CD8-positive, alpha-beta memory T cell (primary cell): ENCODE measurements around the gene KCNJ12. TPM values are rescaled to one million over a fixed set of nuclear protein-coding genes. Genes with fewer than 3 reads are reported as not detected.
"Not testable (repeated sequence)": the region's sequence is repeated elsewhere in the genome, so short reads cannot be mapped to it uniquely, and the experiment has no call there.

Source experiments
- CTCF ChIA-PET: fragments of 350-600 bp; sonication (Branson Sonifier 250); formaldehyde crosslinking; loops from one replicate; lab custom pipeline; 2021; ENCODE audit warnings: antibody characterized with exemption; lab: Charles Lee
- POLR2A ChIA-PET: fragments of 350-600 bp; sonication (Branson Sonifier 250); formaldehyde crosslinking; loops from one replicate; lab custom pipeline; 2021; ENCODE audit warnings: antibody characterized with exemption; lab: Charles Lee
- DNase-seq, 5 donors: peaks; one replicate each; pipeline versions ENCODE4 v3.0.0 to v3.0.0-alpha.2; 2020 to 2022; ENCODE audit warnings: mixed read lengths in 1 of 5
- H3K27ac ChIP-seq: one replicate; pipeline ENCODE4 v1.7.0; 2013; ENCODE audit warnings: low read depth, mild to moderate bottlenecking, low read length, moderate library complexity
- H3K27me3 ChIP-seq: 2 replicates; pipeline ENCODE4 v1.7.0; 2013; ENCODE audit warnings: low read length, mild to moderate bottlenecking; ENCODE audit not compliant: insufficient read depth, poor library complexity, severe bottlenecking
- H3K36me3 ChIP-seq: 2 replicates; pipeline ENCODE4 v1.7.0; 2013; ENCODE audit warnings: mild to moderate bottlenecking, low read length, moderate library complexity; ENCODE audit not compliant: insufficient read depth
- H3K4me1 ChIP-seq: 2 replicates; pipeline ENCODE4 v1.7.0; 2013; ENCODE audit warnings: mild to moderate bottlenecking, low read length, moderate library complexity; ENCODE audit not compliant: insufficient read depth
- H3K4me3 ChIP-seq: 2 replicates; pipeline ENCODE4 v1.7.0; 2013; ENCODE audit warnings: mild to moderate bottlenecking, low read length
- H3K9me3 ChIP-seq: 2 replicates; pipeline ENCODE4 v1.7.0; 2013; ENCODE audit warnings: mild to moderate bottlenecking, low read length
- H3K27ac Mint-ChIP-seq, 8 donors: one replicate each; pipeline ENCODE4 v1.8.0; 2020 to 2021; ENCODE audit warnings: mixed read lengths in 8 of 8, mild to moderate bottlenecking in 6 of 8, inconsistent platforms in 3 of 8, moderate library complexity in 3 of 8
- H3K27me3 Mint-ChIP-seq, 2 donors: one replicate each; pipeline ENCODE4 v1.8.0; 2020 to 2021; ENCODE audit warnings: mixed read lengths in 2 of 2, mild to moderate bottlenecking in 1 of 2, moderate library complexity in 1 of 2
- H3K36me3 Mint-ChIP-seq, 3 donors: one replicate each; pipeline ENCODE4 v1.8.0; 2020 to 2021; ENCODE audit warnings: mixed read lengths in 3 of 3, inconsistent platforms in 1 of 3, mild to moderate bottlenecking in 1 of 3
- H3K4me1 Mint-ChIP-seq, 3 donors: one replicate each; pipeline ENCODE4 v1.8.0; 2020 to 2021; ENCODE audit warnings: mixed read lengths in 3 of 3, inconsistent platforms in 1 of 3, mild to moderate bottlenecking in 1 of 3
- H3K4me3 Mint-ChIP-seq, 7 donors: one replicate each; pipeline ENCODE4 v1.8.0; 2020 to 2021; ENCODE audit warnings: mixed read lengths in 7 of 7, mild to moderate bottlenecking in 6 of 7, moderate library complexity in 4 of 7, inconsistent platforms in 2 of 7
- H3K9me3 Mint-ChIP-seq, 5 donors: one replicate each; pipeline ENCODE4 v1.8.0; 2020 to 2022; ENCODE audit warnings: mixed read lengths in 5 of 5, mild to moderate bottlenecking in 3 of 5, moderate library complexity in 2 of 5, inconsistent platforms in 1 of 5
- polyA plus RNA-seq: library from polyadenylated mRNA; unstranded; fragments of 300-500 nt; fragmentation: Illumina TruSeq; gene quantifications from one replicate; pipeline ENCODE4 v1.2.3, GENCODE V29; 2021
- total RNA-seq, 2 experiments: library from RNA; stranded (reverse); gene quantifications; one replicate each; pipeline ENCODE4 v1.2.3, GENCODE V29; 2021

Gene KCNJ12
- total and polyA plus RNA-seq, 3 experiments from 2014 or later = not detected

GRCh38 chr17:21419299-21420239 lies 43.4 kb downstream of the KCNJ12 start:
- Mint-ChIP-seq H3K9me3 (peaks cover 0 to 1% (median 0%) of the 10 kb centered on the region in 5 donors), H3K4me3 (peak overlapping the region; percentile 52 to 70 (median 60)), H3K36me3 (no peaks in the 10 kb centered on the region), H3K27ac (peak overlapping the region in 7 of 8 donors; percentile 29 to 93 (median 68)), H3K4me1 (peaks cover 6 to 11% (median 11%) of the 10 kb centered on the region in 3 donors), H3K27me3 (peaks cover 6 to 12% of the 10 kb centered on the region in 2 donors)
- ChIA-PET CTCF (no interaction called here), POLR2A (no interaction called here)
- Histone ChIP-seq H3K27ac (no peak overlapping the region), H3K4me1 (peaks cover 18% of the 10 kb centered on the region), H3K27me3 (no peaks in the 10 kb centered on the region), H3K4me3 (peak overlapping the region; percentile 35), H3K36me3 (no peaks in the 10 kb centered on the region), H3K9me3 (no peaks in the 10 kb centered on the region)
- peak in 2 of 5 donors; percentile 43 to 88 for DNase-seq

DNA sequence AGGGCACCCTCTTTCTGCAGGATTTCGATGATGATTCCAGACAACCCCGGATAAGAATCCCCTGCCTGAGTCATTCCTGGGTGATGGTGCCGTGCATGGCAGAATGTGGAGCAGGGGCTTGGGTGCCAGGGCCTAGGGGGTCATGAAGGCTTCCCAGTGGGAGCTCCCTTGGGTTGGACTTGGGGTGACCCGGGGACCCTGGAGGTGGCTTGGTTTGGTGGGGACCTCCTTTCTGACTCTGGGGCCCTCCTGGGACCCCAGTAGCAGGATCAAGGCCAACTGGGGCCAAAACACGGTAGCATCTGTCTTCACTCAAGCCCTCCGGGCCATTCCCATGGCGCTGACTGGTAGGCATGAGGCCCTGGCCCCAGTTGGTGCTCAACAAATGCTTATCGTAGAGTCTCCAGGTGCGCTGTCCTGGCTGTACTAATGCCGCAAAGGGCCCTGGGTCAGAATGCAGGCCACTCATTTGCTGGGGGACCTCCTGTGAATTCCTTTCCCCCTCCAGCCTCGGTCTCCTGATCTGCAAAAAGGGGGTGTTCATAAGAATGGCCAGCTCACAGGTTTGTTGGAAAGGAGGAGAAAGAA lies 44.4 kb downstream of the KCNJ12 start:
- Mint-ChIP-seq H3K4me1 (peaks cover 6 to 11% (median 11%) of the 10 kb centered on the region in 3 donors), H3K27me3 (peaks cover 2 to 12% of the 10 kb centered on the region in 2 donors)
- H3K36me3 Mint-ChIP-seq, H3K27ac ChIP-seq, POLR2A ChIA-PET, CTCF ChIA-PET, H3K36me3 ChIP-seq, H3K4me3 Mint-ChIP-seq, DNase-seq, H3K27ac Mint-ChIP-seq, H3K9me3 Mint-ChIP-seq, H3K9me3 ChIP-seq, H3K27me3 ChIP-seq, H3K4me3 ChIP-seq: not testable (repeated sequence)
- peaks cover 18% of the 10 kb centered on the region for H3K4me1 ChIP-seq

- H3K9me3 ChIP-seq, H3K4me3 ChIP-seq, H3K9me3 Mint-ChIP-seq, H3K27ac ChIP-seq, H3K27me3 ChIP-seq, H3K36me3 ChIP-seq, H3K4me3 Mint-ChIP-seq, POLR2A ChIA-PET, DNase-seq, CTCF ChIA-PET, H3K36me3 Mint-ChIP-seq: not testable (repeated sequence)
- peaks cover 18% of the 10 kb centered on the region for H3K4me1 ChIP-seq
- H3K27ac Mint-ChIP-seq = peak overlapping the region in 1 of 8 donors; percentile 40
- peaks cover 2 to 16% of the 10 kb centered on the region in 2 donors for H3K27me3 Mint-ChIP-seq
- peaks cover 6 to 11% (median 11%) of the 10 kb centered on the region in 3 donors for H3K4me1 Mint-ChIP-seq
Measured at GRCh38 chr17:21421421-21422310, 45.5 kb downstream of the KCNJ12 start.

DNA sequence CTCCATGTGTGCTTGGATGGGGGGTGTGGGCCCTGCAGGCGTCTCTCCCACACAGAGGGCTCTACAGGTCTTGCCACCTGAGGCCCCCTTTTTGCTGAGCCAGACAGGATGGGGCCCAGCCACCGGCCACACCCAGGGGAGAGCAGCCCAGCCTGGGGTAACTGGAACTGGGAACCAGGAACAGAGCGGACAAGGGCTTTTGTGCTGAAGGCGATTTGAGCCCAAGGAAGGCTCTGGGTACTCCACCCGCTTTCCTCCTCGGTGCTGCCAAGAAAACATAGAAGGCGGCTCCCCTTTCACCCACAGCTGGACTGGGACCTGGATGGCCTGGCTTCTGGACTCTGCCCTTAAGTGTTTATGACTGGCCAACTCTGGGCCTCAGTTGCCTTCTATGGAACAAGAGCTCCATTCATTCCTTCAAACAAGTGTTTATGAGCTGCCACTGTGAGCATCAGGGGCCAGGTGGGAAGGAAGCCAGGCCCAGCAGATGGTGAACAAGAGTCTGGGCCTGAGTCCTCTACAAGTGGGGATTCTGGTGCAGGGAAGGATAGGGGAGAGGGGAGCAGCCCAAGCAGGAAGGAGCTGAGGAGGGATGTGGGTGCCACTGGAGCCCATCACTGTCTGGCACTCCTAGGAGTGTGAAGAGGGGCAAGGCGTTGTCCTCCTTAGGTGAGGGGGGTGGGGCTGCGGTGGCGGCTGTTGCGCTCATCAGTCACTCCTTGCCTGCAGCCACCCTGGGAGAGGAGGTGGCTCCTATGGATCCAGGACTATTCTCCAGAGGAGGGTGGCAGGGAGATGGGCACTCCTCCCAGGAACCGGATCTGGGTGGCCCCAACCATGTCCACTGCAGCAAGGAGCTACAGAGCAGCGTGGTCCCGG lies 46.4 kb downstream of the KCNJ12 start:
- POLR2A ChIA-PET, H3K36me3 Mint-ChIP-seq, H3K9me3 Mint-ChIP-seq, H3K4me3 Mint-ChIP-seq, DNase-seq, CTCF ChIA-PET, H3K27me3 ChIP-seq, H3K27ac Mint-ChIP-seq, H3K36me3 ChIP-seq, H3K27ac ChIP-seq, H3K9me3 ChIP-seq, H3K4me3 ChIP-seq: not testable (repeated sequence)
- H3K27me3 Mint-ChIP-seq = peaks cover 2 to 16% of the 10 kb centered on the region in 2 donors
- peaks cover 18% of the 10 kb centered on the region for H3K4me1 ChIP-seq
- H3K4me1 Mint-ChIP-seq = peaks cover 6 to 11% (median 11%) of the 10 kb centered on the region in 3 donors

DNA sequence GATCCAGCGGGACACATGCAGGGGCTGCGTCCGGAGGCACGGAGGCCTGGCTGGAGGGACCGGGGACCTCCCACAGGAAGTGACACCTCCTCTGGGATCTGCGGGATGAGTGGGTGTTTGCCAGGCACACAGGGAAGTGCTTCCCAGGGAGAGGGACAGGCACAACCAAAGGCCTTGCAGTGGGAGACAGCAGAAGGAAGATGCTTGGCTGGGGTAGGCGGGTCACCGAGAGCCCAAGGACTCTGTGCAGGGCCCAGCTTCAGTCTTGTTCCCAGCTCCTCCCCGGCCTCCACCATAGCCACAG lies 47.0 kb downstream of the KCNJ12 start:
- H3K4me3 ChIP-seq, H3K27me3 ChIP-seq, H3K36me3 ChIP-seq, POLR2A ChIA-PET, H3K27ac Mint-ChIP-seq, H3K9me3 Mint-ChIP-seq, H3K36me3 Mint-ChIP-seq, H3K27ac ChIP-seq, H3K4me3 Mint-ChIP-seq, CTCF ChIA-PET, DNase-seq, H3K9me3 ChIP-seq: not testable (repeated sequence)
- H3K27me3 Mint-ChIP-seq = peaks cover 2 to 16% of the 10 kb centered on the region in 2 donors
- peaks cover 6 to 11% (median 11%) of the 10 kb centered on the region in 3 donors for H3K4me1 Mint-ChIP-seq
- peaks cover 18% of the 10 kb centered on the region for H3K4me1 ChIP-seq

GRCh38 chr17:21424697-21425096 lies 48.5 kb downstream of the KCNJ12 start:
- H3K9me3 ChIP-seq, H3K27me3 ChIP-seq, POLR2A ChIA-PET, H3K4me1 ChIP-seq, H3K27me3 Mint-ChIP-seq, CTCF ChIA-PET, H3K36me3 ChIP-seq, H3K4me1 Mint-ChIP-seq, H3K4me3 Mint-ChIP-seq, H3K36me3 Mint-ChIP-seq, H3K27ac Mint-ChIP-seq, H3K4me3 ChIP-seq, DNase-seq, H3K9me3 Mint-ChIP-seq, H3K27ac ChIP-seq: not testable (repeated sequence)

DNA sequence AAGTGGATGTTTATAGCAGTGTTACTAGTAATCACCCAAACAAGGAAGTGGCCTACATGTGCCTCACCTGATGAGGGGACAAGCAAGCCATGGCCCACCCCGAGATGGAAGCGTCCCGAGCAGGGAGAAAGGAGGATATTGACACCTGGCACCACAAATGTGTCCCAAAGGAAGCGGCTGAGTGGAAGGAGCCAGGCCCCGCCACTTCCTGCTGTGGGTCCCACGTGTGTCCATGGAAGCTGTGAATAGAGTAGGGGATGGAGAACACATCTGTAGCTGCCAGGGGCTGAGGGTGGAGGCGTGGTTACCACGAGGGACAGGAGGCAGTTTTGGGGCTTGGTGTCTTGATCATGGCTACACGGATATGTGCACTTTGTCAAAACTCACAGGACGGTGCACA lies 49.2 kb downstream of the KCNJ12 start:
- H3K36me3 Mint-ChIP-seq = no peaks in the 10 kb centered on the region
- Histone ChIP-seq H3K4me3 (no peak overlapping the region), H3K4me1 (peaks cover 5% of the 10 kb centered on the region), H3K36me3 (no peaks in the 10 kb centered on the region), H3K27ac (no peak overlapping the region), H3K9me3 (no peaks in the 10 kb centered on the region), H3K27me3 (no peaks in the 10 kb centered on the region)
- no peaks in the 10 kb centered on the region for H3K4me1 Mint-ChIP-seq
- H3K27ac Mint-ChIP-seq = no peak overlapping the region
- H3K4me3 Mint-ChIP-seq = no peak overlapping the region
- CTCF ChIA-PET = no interaction called here
- no peaks in the 10 kb centered on the region for H3K9me3 Mint-ChIP-seq
- peaks cover 2 to 7% of the 10 kb centered on the region in 2 donors for H3K27me3 Mint-ChIP-seq
- POLR2A ChIA-PET = no interaction called here
- DNase-seq = no peak
